HG03139 (cell line): ENCODE measurements around the gene SUCLG2.

Experiments used
- ATAC-seq: cut with Tn5 transposase; IDR thresholded peaks from one replicate; pipeline ENCODE4 v1.9.1; 2021; ENCODE audit not compliant: unreplicated experiment

SUCLG2 gene

DNA sequence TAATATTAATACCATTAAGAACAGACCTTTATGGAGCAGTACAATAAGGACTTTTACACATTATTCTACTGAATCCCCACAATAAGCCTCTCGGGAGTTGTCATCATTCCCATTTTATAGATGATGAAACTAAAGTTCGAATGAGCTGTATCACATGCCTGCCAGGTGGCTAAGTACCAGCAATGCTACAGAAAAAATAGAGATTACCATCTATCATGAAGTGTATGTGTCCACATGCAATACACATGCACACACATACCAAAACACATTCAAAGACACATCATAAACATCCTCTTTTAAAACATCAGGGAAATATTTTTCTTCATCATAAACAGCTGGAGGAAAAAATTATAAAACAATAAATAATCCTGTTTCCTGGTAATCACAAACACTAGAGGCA lies 136.6 kb downstream of the SUCLG2 start:
- ATAC-seq, result no peak

DNA sequence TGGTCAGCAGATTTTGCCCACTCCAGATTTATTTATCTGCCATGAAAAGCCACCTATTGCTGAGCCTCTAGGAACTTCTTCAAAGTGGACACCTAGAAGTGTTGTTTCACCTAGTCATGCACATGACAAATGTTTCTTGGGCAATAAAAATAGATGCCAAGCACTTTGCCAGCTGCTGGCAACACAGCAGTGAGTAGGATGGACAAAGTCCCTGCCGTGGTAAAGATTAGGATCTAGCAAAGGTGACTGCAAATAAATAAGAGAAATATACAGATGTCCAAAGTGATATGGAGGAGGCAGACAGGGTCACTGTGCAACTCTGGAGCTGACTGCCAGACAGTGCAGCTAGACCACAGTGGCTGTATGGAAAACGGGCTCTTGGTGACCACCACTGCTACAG lies 137.9 kb downstream of the SUCLG2 start:
- ATAC-seq, result no peak

DNA sequence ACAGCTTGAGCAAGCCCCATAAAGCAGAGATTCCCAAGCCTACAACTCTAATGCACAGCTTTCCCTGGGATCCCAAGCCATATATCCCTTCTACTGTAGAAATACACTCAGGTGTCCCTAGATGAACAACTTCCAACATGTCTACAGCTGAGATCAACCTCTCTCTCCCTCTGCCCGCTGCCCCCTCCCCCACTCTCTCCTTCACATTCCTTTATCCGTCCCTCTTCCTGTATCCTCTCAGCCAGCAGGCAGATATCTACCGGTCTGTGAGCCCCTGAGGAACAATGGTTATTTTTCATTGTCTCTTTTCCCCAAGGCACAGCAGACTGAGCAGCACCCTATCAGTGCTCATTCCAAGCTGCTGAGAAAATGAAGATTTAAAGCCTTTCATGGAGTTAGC lies 138.6 kb downstream of the SUCLG2 start:
- ATAC-seq, result no peak

DNA sequence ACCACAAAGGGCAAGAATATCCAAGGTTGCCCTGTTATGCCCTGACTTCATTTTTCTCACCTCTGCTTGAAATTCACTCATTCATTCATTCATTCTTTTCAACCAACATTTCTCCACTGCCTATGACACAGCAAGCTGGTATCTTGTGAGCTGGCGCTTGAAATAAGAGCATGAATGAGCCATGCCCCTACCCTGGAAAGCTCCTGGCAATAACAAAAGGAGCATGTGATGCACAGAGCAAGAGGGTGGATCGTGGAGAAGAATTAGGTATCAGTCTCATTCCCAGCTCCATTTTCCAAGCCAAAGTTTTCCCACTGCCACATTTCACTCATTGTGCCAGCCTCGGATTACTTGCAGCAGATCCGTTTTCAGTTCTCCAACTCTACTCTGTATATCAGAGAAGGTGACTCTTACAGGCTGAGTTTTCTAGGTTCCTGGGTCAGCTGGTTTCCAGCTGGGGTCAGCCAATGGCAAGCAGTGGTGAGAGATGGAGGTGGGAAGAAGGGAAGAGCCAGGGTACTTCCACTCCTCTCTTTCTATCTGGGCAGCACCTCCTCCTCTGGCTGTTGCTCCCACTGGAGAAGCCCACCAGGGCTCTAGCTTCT lies 144.8 kb downstream of the SUCLG2 start:
- ATAC-seq, result no peak

DNA sequence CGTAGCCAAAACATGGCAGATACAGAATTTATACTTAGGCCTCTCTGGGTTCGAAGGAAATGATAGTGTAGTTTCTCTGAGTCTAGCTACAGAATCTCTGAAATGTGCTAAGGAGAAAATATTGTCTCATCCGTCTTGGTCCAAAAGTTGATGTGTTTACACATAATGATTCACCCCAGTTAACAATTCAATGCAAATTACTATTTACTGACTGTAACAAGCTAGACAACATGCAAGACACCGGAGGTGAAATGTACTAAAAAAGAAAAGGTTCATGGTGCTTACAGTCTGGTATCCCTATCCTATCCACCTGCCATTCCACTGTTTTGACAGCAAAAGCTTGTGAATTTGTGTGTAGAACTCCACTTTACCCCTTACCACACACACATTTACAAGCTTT lies 146.8 kb downstream of the SUCLG2 start:
- ATAC-seq, result no peak

DNA sequence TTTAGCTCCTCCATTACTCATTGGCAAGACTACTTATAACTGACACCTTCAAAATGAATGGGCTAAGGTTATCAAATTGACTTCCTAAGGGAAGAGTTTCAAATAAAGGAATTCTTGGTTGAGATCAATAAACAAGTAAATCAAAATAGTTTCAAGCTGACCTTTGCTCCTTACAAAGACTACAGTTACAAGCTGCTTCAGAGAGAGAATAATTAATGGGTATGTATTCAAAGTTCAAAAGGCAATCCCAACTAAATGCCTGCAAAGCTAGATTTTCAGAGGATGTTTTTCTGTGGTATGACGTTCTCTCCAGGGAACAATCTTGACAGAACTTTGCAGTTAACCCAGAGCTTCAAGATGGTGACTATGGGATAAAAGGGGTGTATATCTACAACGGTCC lies 153.7 kb downstream of the SUCLG2 start:
- ATAC-seq, result no peak

DNA sequence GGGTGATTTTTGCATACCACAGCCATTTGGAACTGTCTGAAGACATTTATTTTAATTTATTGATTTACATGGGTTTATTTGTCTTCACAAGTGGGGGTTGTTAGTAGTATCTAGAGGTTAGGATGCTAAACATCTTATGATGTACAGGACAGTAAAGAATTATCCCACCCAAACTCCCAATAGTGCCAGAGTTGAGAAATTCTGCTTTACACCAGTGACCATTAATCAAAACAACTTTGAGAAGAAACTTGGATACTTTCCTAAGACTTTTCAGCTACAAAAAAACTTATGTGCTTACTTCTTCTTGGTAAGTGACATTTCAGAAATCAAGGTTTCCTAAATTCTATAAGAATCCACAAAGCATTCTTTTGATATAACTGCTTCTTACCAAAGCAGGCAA lies 156.7 kb downstream of the SUCLG2 start:
- no peak for ATAC-seq

DNA sequence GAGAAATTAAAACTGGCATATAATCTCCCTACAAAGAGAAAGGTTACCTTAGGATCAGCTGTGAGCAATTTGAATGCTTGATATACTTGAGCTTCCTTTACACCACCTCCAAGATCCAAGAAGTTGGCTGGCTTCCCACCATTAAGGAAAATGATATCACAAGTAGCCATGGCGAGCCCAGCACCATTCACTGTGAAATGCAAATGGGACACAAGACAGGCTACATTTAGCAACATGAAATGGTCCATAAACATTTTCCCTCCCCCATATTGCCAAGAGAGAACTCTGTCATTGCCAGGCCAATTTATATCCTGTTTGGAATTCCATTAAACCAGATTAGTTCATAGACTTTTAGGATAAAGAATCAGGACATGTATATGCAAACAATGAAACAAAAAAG lies 158.7 kb downstream of the SUCLG2 start:
- no peak for ATAC-seq

DNA sequence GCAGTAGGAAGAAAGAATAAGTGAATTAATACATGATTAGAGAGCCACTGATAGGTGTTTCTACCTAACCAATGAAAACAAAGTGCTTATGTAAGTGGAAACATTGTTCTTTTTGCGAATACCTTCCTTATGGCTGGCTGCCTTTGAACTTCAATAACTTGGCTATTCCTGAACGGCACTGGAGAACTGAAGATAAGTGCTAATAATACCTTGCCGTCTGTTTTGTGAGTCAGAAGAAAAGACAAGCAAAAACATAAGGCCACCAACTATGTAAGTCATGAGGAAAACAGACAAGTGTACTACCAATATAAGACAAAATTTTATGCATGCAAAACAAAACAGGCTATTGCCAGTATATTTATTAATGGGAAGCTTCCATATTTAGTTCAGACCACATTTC lies 160.6 kb downstream of the SUCLG2 start:
- ATAC-seq, result no peak

DNA sequence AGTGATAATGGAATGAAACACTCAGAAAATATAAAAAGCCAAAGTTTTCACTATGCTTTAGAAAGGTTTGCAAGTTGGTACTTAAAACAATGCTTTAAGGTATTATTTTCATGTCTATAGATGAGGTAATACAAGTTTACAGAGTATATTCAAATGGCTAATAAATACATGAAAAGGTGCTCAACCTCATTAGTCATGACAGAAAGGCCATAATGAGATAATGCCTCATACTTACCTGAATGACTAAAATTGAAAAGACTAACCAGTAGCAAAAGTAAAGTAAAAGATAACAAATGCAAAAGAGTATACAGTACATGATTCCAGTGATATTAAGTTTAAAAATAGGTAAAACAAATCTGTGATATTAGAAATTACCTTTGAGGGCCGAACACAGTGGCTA lies 163.8 kb downstream of the SUCLG2 start:
- ATAC-seq, result no peak

DNA sequence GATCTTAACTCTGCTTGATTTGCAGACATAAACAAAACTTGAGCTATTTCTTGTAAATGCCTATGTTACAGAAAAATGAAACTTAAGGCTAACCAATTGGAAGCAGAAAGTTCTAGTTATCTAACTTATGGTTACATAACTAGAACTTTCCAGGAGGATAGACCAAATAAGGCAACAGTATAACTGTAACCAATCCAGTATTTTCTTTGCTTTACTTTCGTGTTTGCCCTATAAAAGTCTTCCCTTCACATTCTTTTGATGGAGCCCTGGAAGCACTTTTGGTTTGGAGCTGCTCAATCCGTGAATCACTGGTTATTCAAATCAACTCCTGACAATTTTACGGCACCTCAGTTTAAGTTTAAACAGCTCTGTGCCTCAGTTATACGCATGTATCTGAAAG lies 164.6 kb downstream of the SUCLG2 start:
- ATAC-seq, result no peak

DNA sequence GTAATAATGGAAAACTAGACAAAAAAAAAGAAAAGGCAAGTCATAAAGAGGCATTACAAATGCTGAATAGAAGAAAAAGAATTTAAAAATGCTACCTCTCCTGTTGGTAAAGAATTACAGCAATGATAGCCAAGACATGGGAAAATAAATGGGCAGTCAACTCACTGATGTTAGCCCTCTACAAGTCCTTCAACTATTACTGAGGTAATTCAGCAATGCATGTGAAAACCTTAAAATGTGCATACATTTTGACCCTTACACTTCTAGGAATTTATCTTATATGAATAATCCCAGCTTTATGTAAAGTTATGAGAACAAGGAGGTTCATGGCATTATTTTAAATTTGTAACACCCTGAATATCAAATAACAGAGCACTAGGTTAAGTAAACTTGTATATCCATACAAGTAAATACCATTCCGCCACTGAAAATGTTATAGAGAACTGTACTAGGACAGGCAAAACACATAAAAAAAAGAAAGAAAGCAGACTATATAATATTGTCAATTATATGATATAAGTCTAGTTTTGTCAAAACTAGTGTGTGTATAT lies 166.8 kb downstream of the SUCLG2 start:
- ATAC-seq, result no peak

DNA sequence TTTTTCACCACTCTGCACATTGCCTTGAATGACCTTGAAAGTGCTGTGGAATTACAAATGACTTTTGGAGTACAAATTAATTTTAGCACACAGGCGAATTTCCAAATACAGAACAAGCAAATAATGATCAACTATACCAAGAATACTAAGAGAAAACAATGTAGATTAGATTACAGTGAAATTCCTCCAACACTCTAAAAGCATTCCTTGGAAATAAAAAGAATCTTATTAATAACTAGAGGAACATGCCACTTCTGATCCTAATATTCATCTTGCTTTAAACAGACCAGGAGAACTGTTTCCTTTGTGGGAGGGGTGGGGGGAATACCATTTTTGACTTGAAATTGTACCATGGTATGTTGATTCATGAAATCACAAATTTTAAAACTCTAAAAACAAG lies 167.5 kb downstream of the SUCLG2 start:
- ATAC-seq, result no peak

DNA sequence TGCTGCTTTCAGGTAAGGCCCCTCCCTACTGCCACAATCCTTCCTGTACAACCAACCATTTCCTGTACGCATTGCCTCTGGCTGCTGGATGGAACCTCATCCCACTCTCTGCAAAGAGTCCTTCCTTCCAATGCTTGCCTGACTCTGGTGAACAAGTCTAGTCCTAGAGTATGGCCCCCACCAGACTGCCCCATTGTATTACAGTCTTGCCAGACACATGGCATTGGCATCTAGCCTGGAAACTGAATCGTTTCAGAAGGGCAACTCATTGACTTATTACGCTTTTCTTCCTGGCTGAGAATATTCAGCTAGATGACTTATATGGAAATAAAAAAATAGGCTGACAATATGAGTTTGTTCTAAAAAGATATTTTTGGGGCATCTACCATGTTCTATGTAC lies 170.3 kb downstream of the SUCLG2 start:
- no peak for ATAC-seq

DNA sequence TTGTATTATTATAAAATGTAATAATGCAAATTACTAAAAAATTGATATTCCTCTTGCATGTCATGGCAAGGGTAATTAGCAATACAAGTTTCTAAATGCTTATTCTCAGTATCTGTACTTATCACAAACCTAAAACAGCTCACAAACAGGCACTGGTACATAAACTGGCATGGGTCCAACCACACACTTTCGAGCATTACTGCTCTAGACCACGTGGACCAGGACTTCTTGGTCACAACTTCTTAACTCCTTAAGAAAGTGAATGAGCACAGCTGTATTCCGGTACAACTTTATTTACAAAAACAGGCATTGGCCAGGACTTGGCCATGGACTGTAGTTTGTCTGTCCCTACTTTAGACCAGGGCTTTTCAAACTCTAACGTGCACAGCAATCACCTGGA lies 173.3 kb downstream of the SUCLG2 start:
- ATAC-seq, result no peak

DNA sequence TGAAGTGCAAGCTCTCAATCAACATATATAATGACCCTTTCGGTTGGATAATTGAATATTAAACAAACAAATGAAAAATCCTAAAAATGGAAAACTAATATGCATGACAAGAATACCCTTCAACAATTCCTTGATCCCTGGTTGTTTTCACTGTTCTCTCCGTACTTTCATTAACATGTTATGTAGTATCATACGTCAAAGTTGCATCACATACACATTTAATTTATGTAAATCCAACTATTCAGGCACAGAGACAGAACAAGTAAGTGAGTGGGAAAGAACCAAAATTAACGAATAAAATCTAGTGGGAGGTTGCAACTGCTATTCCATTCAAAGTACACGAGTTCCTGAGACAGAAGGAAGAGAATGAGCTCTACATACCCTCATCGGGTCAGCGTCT lies 176.0 kb downstream of the SUCLG2 start:
- ATAC-seq, result no peak

DNA sequence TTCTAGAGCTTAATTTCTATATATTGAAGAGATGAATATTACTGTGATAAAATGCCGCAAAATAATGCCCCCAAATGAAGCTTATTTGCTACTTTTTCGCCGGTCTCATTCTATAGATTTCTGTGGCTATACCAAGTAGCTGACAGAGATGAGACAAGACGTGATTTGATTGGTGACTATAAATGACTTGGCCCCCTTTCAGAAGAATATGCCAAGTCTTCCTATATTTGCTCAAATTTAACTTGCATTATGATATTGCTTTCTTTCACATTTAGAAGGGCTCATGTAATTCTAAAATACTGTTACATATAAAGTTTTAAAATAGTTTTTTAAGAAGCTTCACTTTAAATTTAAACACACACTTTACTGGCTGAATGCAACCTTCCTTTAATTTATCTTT lies 180.1 kb downstream of the SUCLG2 start:
- ATAC-seq, result no peak

DNA sequence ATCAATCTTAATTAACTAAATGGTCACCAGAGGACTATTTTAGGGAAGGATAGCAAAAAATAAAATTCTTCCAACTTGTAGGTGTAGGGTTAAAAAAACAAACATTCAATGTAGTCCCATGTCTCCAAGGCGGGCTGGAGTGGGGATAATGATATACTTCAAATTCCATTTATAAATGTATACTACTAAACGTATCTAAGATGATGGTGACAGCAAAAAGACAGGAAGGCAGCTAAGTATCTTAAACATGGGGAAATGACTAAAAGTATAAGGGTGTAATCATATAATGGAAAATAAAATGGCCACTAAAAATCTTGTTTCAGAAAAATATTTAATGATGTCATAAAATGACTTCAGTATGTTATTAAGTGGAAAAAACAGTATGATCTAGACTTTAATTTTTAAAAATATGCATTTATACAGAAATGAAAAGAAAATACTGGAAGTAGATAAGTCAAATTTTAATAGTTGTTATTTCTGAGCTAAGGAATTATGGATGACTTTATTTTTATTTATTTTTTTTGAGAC lies 181.7 kb downstream of the SUCLG2 start:
- no peak for ATAC-seq

DNA sequence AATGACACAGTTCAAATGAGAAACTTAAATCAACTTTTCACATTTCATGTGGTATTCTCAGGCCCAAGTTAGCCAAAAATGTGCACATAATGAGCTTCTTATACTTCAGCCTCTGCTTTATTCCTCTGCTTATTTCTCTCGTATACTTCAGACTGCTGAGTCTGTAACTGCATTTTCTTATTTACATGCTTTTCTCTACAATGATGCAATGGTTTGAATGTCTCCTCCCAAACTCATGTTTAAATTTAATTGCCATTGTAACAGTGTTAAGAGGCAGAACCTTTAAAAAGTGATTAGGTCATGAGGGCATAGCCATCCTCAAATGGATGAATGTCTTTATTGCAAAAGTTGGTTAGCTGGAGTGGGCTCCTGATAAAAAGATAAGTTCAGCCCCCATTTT lies 184.2 kb downstream of the SUCLG2 start:
- ATAC-seq, result no peak

DNA sequence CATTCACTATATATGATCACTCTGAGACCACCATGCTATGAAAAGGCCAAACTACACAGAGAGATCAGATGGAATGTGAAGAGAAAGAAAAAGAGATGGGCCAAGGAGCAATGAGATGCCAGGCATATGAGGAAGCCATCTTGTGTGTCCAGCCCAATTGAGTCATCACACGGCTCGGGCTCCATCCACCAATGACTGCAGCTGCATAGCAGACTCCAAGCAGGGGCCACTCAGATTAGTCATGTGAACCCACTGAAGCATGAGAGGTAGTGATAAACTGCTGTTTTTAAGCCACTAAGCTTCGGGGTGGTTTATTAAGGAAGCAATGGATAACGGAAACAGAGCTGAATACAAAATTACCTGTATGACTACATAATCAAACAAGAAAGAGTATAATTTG lies 185.9 kb downstream of the SUCLG2 start:
- no peak for ATAC-seq

DNA sequence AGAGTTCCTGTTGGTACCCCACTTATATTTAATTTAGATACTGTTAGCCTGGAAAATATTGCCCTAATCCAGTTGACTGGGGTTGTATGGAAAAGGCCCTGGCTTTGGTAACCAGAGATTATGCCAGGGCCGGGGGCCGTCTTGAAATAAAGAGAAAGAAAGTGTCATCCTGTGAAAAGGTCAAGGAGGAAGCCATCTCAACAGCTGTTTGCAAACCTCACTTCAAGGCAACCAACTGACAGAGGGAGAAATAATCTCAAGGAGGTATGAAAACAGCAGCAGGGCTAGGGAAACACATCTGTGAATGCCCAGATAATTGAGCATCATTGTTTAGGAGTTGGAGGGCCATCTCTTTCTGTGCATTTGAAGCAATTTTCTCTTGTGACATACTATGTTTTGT lies 190.8 kb downstream of the SUCLG2 start:
- ATAC-seq, result no peak

DNA sequence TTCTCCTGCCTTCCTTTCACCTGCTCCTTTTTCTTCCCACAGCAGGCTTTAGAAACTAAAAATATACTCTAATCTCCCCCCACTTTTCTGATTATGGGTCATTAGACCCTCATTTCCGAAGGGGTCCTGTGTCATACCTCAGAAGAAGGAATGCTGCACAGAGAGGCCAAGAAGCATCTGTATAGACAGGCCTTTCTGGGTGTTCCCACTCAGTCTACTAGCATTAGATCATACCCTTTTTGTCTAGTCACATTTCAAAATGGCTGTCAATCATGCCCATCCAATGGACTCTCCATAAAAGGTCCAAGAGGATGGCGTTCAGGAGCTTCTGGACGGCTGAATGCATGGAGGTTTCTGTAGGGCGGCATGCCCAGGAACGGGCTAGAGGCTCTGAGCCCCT lies 192.2 kb downstream of the SUCLG2 start:
- ATAC-seq, result no peak

DNA sequence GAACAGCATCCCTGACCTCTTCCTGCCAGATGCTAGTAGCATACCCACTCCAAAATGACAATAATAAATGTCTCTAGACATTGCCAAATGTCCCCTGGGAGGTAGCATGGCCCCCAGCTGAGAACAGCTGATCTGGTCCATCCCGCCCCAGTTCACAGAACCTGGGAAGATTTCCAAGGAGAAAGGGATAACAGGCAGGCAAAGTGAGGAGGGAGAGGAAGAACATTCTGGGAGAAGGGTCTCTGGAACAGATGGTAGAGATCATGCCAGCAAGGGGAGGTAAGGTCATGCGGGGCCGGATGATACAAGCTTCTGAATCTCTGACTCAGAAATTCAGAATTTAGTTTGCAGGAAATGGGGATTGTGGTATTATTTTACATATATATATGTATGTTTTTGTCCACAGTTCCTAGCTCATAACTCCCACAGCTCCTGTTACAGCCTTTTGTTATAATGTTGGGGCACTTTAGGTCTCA lies 192.7 kb downstream of the SUCLG2 start:
- ATAC-seq, result no peak
